T-cell (primary cell): ENCODE results near the gene SLC25A45. TPM values are rescaled to one million over a fixed set of nuclear protein-coding genes. Genes with fewer than 3 reads are reported as not detected.
A peak's percentile ranks its signal among the peaks of the same experiment; 100 is the strongest.

Experiments
- ATAC-seq, 4 experiments: fragments of 200-7000 bp in 3 of 4; fragments of 150-1000 bp in 1 of 4; cut with Tn5 transposase; replicated peaks in 1 of 4; 1 replicate in 3 of 4; 2 replicates in 1 of 4; pipeline ENCODE4 v1.10.0; 2021; ENCODE audit warnings: moderate library complexity in 3 of 4, mild to moderate bottlenecking in 2 of 4, moderate number of reproducible peaks in 1 of 4
- CTCF ChIA-PET, 2 donors: fragments of 300-600 bp; sonication (Branson Sonifier 250); formaldehyde crosslinking; loops; one replicate each; lab custom pipeline; 2022; ENCODE audit warnings: antibody characterized with exemption in 2 of 2; lab: Charles Lee
- POLR2A ChIA-PET, 2 donors: fragments of 300-600 bp; sonication (Branson Sonifier 250); formaldehyde crosslinking; loops; one replicate each; lab custom pipeline; 2022; ENCODE audit warnings: antibody characterized with exemption in 2 of 2; lab: Charles Lee
- DNase-seq, 35 experiments: peaks; one replicate each; pipeline versions ENCODE4 v3.0.0 to v3.0.0-alpha.2; 2013 to 2023
- H3K27ac ChIP-seq: one replicate; pipeline ENCODE4 v1.5.1; 2013; ENCODE audit warnings: low read length
- H3K27me3 ChIP-seq, 2 experiments: replicated peaks in 1 of 2; 1 replicate in 1 of 2; 2 replicates in 1 of 2; pipeline versions ENCODE4 v1.6.1 to v1.7.0; 2013; ENCODE audit warnings: low read length in 1 of 2, mixed read lengths in 1 of 2; ENCODE audit not compliant: control insufficient read depth in 2 of 2, insufficient read depth in 2 of 2; ENCODE audit errors: extremely low read depth in 1 of 2
- H3K36me3 ChIP-seq, 2 donors: 1 replicate in 1 of 2; 2 replicates in 1 of 2; pipeline versions ENCODE4 v1.6.1 to v1.7.0; 2013; ENCODE audit warnings: low read length in 1 of 2; ENCODE audit not compliant: control insufficient read depth in 2 of 2, insufficient read depth in 1 of 2; ENCODE audit errors: extremely low read depth in 1 of 2
- H3K4me1 ChIP-seq, 2 experiments: 1 replicate in 1 of 2; 2 replicates in 1 of 2; pipeline versions ENCODE4 v1.6.1 to v1.7.0; 2013; ENCODE audit warnings: low read length in 2 of 2, mixed read lengths in 1 of 2; ENCODE audit not compliant: insufficient read depth in 2 of 2, control insufficient read depth in 1 of 2; ENCODE audit errors: extremely low read depth in 1 of 2
- H3K4me3 ChIP-seq, 2 donors: 1 replicate in 1 of 2; 2 replicates in 1 of 2; pipeline versions ENCODE4 v1.5.1 to v1.7.0; 2013; ENCODE audit warnings: mild to moderate bottlenecking in 2 of 2, low read length in 1 of 2, moderate library complexity in 1 of 2; ENCODE audit not compliant: control insufficient read depth in 1 of 2; ENCODE audit errors: extremely low read depth in 1 of 2
- H3K9me3 ChIP-seq: 2 replicates; pipeline ENCODE4 v1.7.0; 2013
- H3K27ac Mint-ChIP-seq, 2 donors: one replicate each; pipeline ENCODE4 v1.8.0; 2020 to 2021; ENCODE audit warnings: mild to moderate bottlenecking in 2 of 2, mixed read lengths in 2 of 2
- H3K27me3 Mint-ChIP-seq, 2 donors: one replicate each; pipeline ENCODE4 v1.8.0; 2021 to 2022; ENCODE audit warnings: mixed read lengths in 2 of 2
- H3K36me3 Mint-ChIP-seq: one replicate; pipeline ENCODE4 v1.8.0; 2021; ENCODE audit warnings: mixed read lengths
- H3K4me1 Mint-ChIP-seq, 3 donors: one replicate each; pipeline ENCODE4 v1.8.0; 2020 to 2022; ENCODE audit warnings: mixed read lengths in 3 of 3, mild to moderate bottlenecking in 1 of 3
- H3K4me3 Mint-ChIP-seq, 3 donors: one replicate each; pipeline ENCODE4 v1.8.0; 2020 to 2022; ENCODE audit warnings: mild to moderate bottlenecking in 3 of 3, mixed read lengths in 3 of 3, moderate library complexity in 3 of 3
- H3K9me3 Mint-ChIP-seq, 3 donors: one replicate each; pipeline ENCODE4 v1.8.0; 2020 to 2022; ENCODE audit warnings: mixed read lengths in 3 of 3
- WGBS: methylation state at CpG from one replicate; pipeline ENCODE4 v1.1.5; 2013; ENCODE audit warnings: missing lambda C conversion rate; ENCODE audit not compliant: insufficient coverage; 5-methylcytosine and 5-hydroxymethylcytosine counted together
- total RNA-seq, 35 experiments: library from RNA in 6 of 35; stranded (reverse) in 6 of 35; fragments of 120-200 nt in 1 of 35; gene quantifications; one replicate each; pipeline versions ENCODE4 v1.2.1 to v1.2.4 and lab custom pipeline; 2013 to 2026

Gene SLC25A45
- total RNA-seq, 5 donors from 2014 or later (not counting 1 experiment from before 2014, with no cell fraction given), result 18.7 to 72.2 (median 22.6) TPM

- ATAC-seq (no peak), DNase-seq (no peak)
- peaks cover 3 to 6% (median 4%) of the 10 kb centered on the region in 3 donors for H3K4me1 Mint-ChIP-seq
- H3K9me3 Mint-ChIP-seq, result no peaks in the 10 kb centered on the region
- no peaks in the 10 kb centered on the region for H3K36me3 ChIP-seq
- POLR2A ChIA-PET, result no interaction called here
- H3K9me3 ChIP-seq, result no peaks in the 10 kb centered on the region
- no peak overlapping the region for H3K27ac ChIP-seq
- no peaks in the 10 kb centered on the region for H3K27me3 Mint-ChIP-seq
- H3K4me3 ChIP-seq, result no peak overlapping the region
- no peaks in the 10 kb centered on the region for H3K27me3 ChIP-seq
- no peak overlapping the region for H3K27ac Mint-ChIP-seq
- no peaks in the 10 kb centered on the region for H3K36me3 Mint-ChIP-seq
- WGBS, result no CpG with 5 or more reads among the region's 3 CpGs
- H3K4me1 ChIP-seq, result peaks cover 0 to 5% of the 10 kb centered on the region in 2 experiments
- H3K4me3 Mint-ChIP-seq, result no peak overlapping the region
- CTCF ChIA-PET, result no interaction called here
These were observed 18.7 kb downstream of the SLC25A45 start for GRCh38 chr11:65363770-65364169.

- Mint-ChIP-seq H3K36me3 (no peaks in the 10 kb centered on the region), H3K9me3 (no peaks in the 10 kb centered on the region), H3K4me3 (no peak overlapping the region), H3K4me1 (peaks cover 3 to 6% (median 4%) of the 10 kb centered on the region in 3 donors), H3K27me3 (no peaks in the 10 kb centered on the region), H3K27ac (no peak overlapping the region)
- H3K4me3 ChIP-seq, result no peak overlapping the region
- ChIA-PET CTCF (interaction anchor here in 1 of 2 donors (1.0 kb wide), 1 partner anchor 13 kb away, joined by 4 read pairs; no protein-coding TSS in a partner anchor), POLR2A (no interaction called here)
- 50% methylated on average over 1 of the region's 6 CpGs for WGBS
- no peaks in the 10 kb centered on the region for H3K9me3 ChIP-seq
- H3K4me1 ChIP-seq, result peaks cover 0 to 5% of the 10 kb centered on the region in 2 experiments
- DNase-seq (no peak), ATAC-seq (no peak)
- no peak overlapping the region for H3K27ac ChIP-seq
- H3K36me3 ChIP-seq, result no peaks in the 10 kb centered on the region
- no peaks in the 10 kb centered on the region for H3K27me3 ChIP-seq
These were observed 19.5 kb downstream of the SLC25A45 start for GRCh38 chr11:65362966-65363365.

- no peaks in the 10 kb centered on the region for H3K9me3 ChIP-seq
- ChIA-PET POLR2A (interaction anchor here in 1 of 2 donors (0.6 kb wide), 1 partner anchor 1018 kb away, joined by 3 read pairs; no protein-coding TSS in a partner anchor), CTCF (interaction anchor here in 1 of 2 donors (1.0 kb wide), 1 partner anchor 14 kb away, joined by 4 read pairs; no protein-coding TSS in a partner anchor)
- H3K4me3 ChIP-seq, result no peak overlapping the region
- no peaks in the 10 kb centered on the region for H3K36me3 ChIP-seq
- Mint-ChIP-seq H3K27ac (peak overlapping the region in 1 of 2 donors; percentile 55), H3K27me3 (no peaks in the 10 kb centered on the region), H3K36me3 (no peaks in the 10 kb centered on the region), H3K9me3 (no peaks in the 10 kb centered on the region), H3K4me3 (no peak overlapping the region), H3K4me1 (peaks cover 3 to 6% (median 4%) of the 10 kb centered on the region in 3 donors)
- peak in 1 of 4 experiments; percentile 43 for ATAC-seq
- no peaks in the 10 kb centered on the region for H3K27me3 ChIP-seq
- H3K4me1 ChIP-seq, result peaks cover 0 to 5% of the 10 kb centered on the region in 2 experiments
- peak in 1 of 35 experiments; percentile 19 for DNase-seq
- WGBS, result 68% methylated on average over 6 of the region's 10 CpGs
- no peak overlapping the region for H3K27ac ChIP-seq
These were observed 20.0 kb downstream of the SLC25A45 start for GRCh38 chr11:65362320-65362931.

- 83% methylated on average over 5 of the region's 8 CpGs for WGBS
- no peak overlapping the region for H3K4me3 Mint-ChIP-seq
These were observed 24.5 kb downstream of the SLC25A45 start for GRCh38 chr11:65357856-65358356.

GRCh38 chr11:65356394-65356972, 26.0 kb downstream of the SLC25A45 start:
- ChIA-PET POLR2A (interaction anchor here in 1 of 2 donors (0.5 kb wide), 1 partner anchor 328 kb away, joined by 8 read pairs; no protein-coding TSS in a partner anchor), CTCF (interaction anchor here in 1 of 2 donors (0.6 kb wide), 1 partner anchor 154 kb away, joined by 3 read pairs; no protein-coding TSS in a partner anchor)
- Histone ChIP-seq H3K9me3 (no peaks in the 10 kb centered on the region), H3K4me1 (peaks cover 2 to 20% of the 10 kb centered on the region in 2 experiments), H3K36me3 (peaks cover 6 to 12% of the 10 kb centered on the region in 2 donors), H3K4me3 (no peak overlapping the region), H3K27ac (no peak overlapping the region), H3K27me3 (peaks cover 0 to 7% of the 10 kb centered on the region in 2 experiments)
- no peak for DNase-seq
- Mint-ChIP-seq H3K36me3 (peaks cover 9% of the 10 kb centered on the region), H3K27ac (no peak overlapping the region), H3K4me1 (peaks cover 14 to 21% (median 18%) of the 10 kb centered on the region in 3 donors), H3K4me3 (peak overlapping the region in 2 of 3 donors; percentile 72 to 96), H3K27me3 (no peaks in the 10 kb centered on the region), H3K9me3 (no peaks in the 10 kb centered on the region)
- WGBS, result 96% methylated on average over 30 of the region's 30 CpGs
- no peak for ATAC-seq

More at GRCh38 chr11:65357856-65358356, 24.5 kb downstream of the SLC25A45 start:
- ChIA-PET POLR2A (no interaction called here), CTCF (interaction anchor here in 1 of 2 donors (0.9 kb wide), 1 partner anchor 14 kb away, joined by 3 read pairs; no protein-coding TSS in a partner anchor)
- Mint-ChIP-seq H3K9me3 (no peaks in the 10 kb centered on the region), H3K36me3 (no peaks in the 10 kb centered on the region), H3K27me3 (no peaks in the 10 kb centered on the region), H3K27ac (no peak overlapping the region), H3K4me1 (peaks cover 16 to 21% (median 18%) of the 10 kb centered on the region in 3 donors)
- Histone ChIP-seq H3K36me3 (no peaks in the 10 kb centered on the region), H3K27ac (no peak overlapping the region), H3K27me3 (peaks cover 0 to 7% of the 10 kb centered on the region in 2 experiments), H3K4me3 (no peak overlapping the region), H3K9me3 (no peaks in the 10 kb centered on the region), H3K4me1 (peaks cover 2 to 20% of the 10 kb centered on the region in 2 experiments)
- ATAC-seq (no peak), DNase-seq (no peak)

GRCh38 chr11:65355776-65356393, 26.6 kb downstream of the SLC25A45 start:
- Histone ChIP-seq H3K4me3 (peak overlapping the region; percentile 27 to 42), H3K36me3 (peaks cover 9 to 16% of the 10 kb centered on the region in 2 donors), H3K27me3 (peaks cover 0 to 7% of the 10 kb centered on the region in 2 experiments), H3K27ac (no peak overlapping the region), H3K4me1 (peaks cover 2 to 20% of the 10 kb centered on the region in 2 experiments), H3K9me3 (no peaks in the 10 kb centered on the region)
- Mint-ChIP-seq H3K27ac (peak overlapping the region in 1 of 2 donors; percentile 63), H3K36me3 (peaks cover 9% of the 10 kb centered on the region), H3K9me3 (no peaks in the 10 kb centered on the region), H3K4me1 (peaks cover 14 to 21% (median 18%) of the 10 kb centered on the region in 3 donors), H3K4me3 (peak overlapping the region; percentile 80 to 96 (median 87)), H3K27me3 (no peaks in the 10 kb centered on the region)
- ATAC-seq, result no peak
- POLR2A ChIA-PET, result no interaction called here
- no peak for DNase-seq
- CTCF ChIA-PET, result no interaction called here
- WGBS, result 81% methylated on average over 32 of the region's 35 CpGs
